ENCODE results near the gene DVL1. TPM values are rescaled to one million over a fixed set of nuclear protein-coding genes. Genes with fewer than 3 reads are reported as not detected.
A peak's percentile ranks its signal among the peaks of the same experiment; 100 is the strongest.

The DVL1 gene
- total and polyA plus RNA-seq, 8 donors, result 41.3 to 229 (median 72.2) TPM

GRCh38 chr1:1290238-1290731 is 58.9 kb downstream of the DVL1 start:
- Histone ChIP-seq H3K9me3 (no peaks in the 10 kb centered on the region), H3K27ac (no peak overlapping the region), H3K36me3 (peaks cover 4 to 26% (median 24%) of the 10 kb centered on the region in 4 donors), H3K4me1 (peaks cover 12 to 27% (median 19%) of the 10 kb centered on the region in 4 donors), H3K4me3 (no peak overlapping the region), H3K27me3 (peaks cover 0 to 27% (median 6%) of the 10 kb centered on the region in 3 donors)
- 31 to 71% (median 48%) methylated on average over 10 to 15 of the region's 15 CpGs for WGBS, 5 donors
- intact Hi-C loops (cut with DNase I; ENCODE audit: low total_unique reads), result loop anchor here (10.0 kb wide), 1 partner anchor 165 kb away; no protein-coding TSS in a partner anchor
- TF ChIP-seq CTCF (IDR thresholded peaks at IDR 0.05) (peak in 5 of 7 experiments; percentile 65 to 83 (median 68)), EP300 (IDR thresholded peaks at IDR 0.05) (no peak)
- peak; percentile 81 to 87 for DNase-seq

- WGBS, 5 donors, result 76 to 87% (median 79%) methylated on average over 4 to 46 of the region's 46 CpGs
- no peak for DNase-seq
- H3K4me3 ChIP-seq, result no peak overlapping the region
- H3K27me3 ChIP-seq, result peaks cover 0 to 37% (median 6%) of the 10 kb centered on the region in 3 donors
- intact Hi-C loops (cut with DNase I; ENCODE audit: low total_unique reads), result no loop called here
- TF ChIP-seq EP300 (IDR thresholded peaks at IDR 0.05) (no peak), POLR2AphosphoS5 (IDR thresholded peaks at IDR 0.05) (no peak), CTCF (IDR thresholded peaks at IDR 0.05) (no peak), POLR2A (IDR thresholded peaks at IDR 0.05) (no peak)
- peaks cover 12 to 31% (median 22%) of the 10 kb centered on the region in 4 donors for H3K4me1 ChIP-seq
- no peaks in the 10 kb centered on the region for H3K36me3 ChIP-seq
- no peak overlapping the region for H3K27ac ChIP-seq
- no peaks in the 10 kb centered on the region for H3K9me3 ChIP-seq
These were observed 61.7 kb downstream of the DVL1 start for GRCh38 chr1:1287288-1288110.

- Histone ChIP-seq H3K4me3 (no peak overlapping the region), H3K4me1 (peaks cover 19 to 33% (median 26%) of the 10 kb centered on the region in 4 donors), H3K36me3 (no peaks in the 10 kb centered on the region), H3K9me3 (no peaks in the 10 kb centered on the region), H3K27me3 (peaks cover 0 to 37% (median 6%) of the 10 kb centered on the region in 3 donors), H3K27ac (no peak overlapping the region)
- WGBS, 5 donors, result 57 to 70% (median 62%) methylated on average over 36 to 50 of the region's 50 CpGs
- TF ChIP-seq EP300 (IDR thresholded peaks at IDR 0.05), result no peak
- TF ChIP-seq CTCF (IDR thresholded peaks at IDR 0.05), result no peak
- TF ChIP-seq POLR2A (IDR thresholded peaks at IDR 0.05), result no peak
- no peak for TF ChIP-seq POLR2AphosphoS5 (IDR thresholded peaks at IDR 0.05)
- intact Hi-C loops (cut with DNase I; ENCODE audit: low total_unique reads), result no loop called here
- no peak for DNase-seq
These were observed 62.6 kb downstream of the DVL1 start for GRCh38 chr1:1286313-1287261.
